Glutamatergic neuron (in vitro differentiated cells): Measurements from ENCODE around the gene TTLL9. TPM values are rescaled to one million over a fixed set of nuclear protein-coding genes. Genes with fewer than 3 reads are reported as not detected.

Experiments used
- DNase-seq: peaks from one replicate; pipeline ENCODE4 v3.0.0; 2022
- H3K27ac Mint-ChIP-seq: one replicate; pipeline ENCODE4 v1.8.0; 2020; ENCODE audit warnings: mild to moderate bottlenecking, mixed read lengths, inconsistent platforms; ENCODE audit not compliant: unreplicated experiment
- H3K27me3 Mint-ChIP-seq: one replicate; pipeline ENCODE4 v1.8.0; 2020; ENCODE audit warnings: mild to moderate bottlenecking, moderate library complexity, mixed read lengths, inconsistent platforms; ENCODE audit not compliant: unreplicated experiment
- H3K36me3 Mint-ChIP-seq: one replicate; pipeline ENCODE4 v1.8.0; 2020; ENCODE audit warnings: mild to moderate bottlenecking, mixed read lengths, inconsistent platforms; ENCODE audit not compliant: unreplicated experiment
- H3K4me1 Mint-ChIP-seq: one replicate; pipeline ENCODE4 v1.8.0; 2020; ENCODE audit warnings: mild to moderate bottlenecking, low read depth, mixed read lengths, inconsistent platforms; ENCODE audit not compliant: unreplicated experiment
- H3K4me3 Mint-ChIP-seq: one replicate; pipeline ENCODE4 v1.8.0; 2020; ENCODE audit warnings: mild to moderate bottlenecking, mixed read lengths, inconsistent platforms; ENCODE audit not compliant: unreplicated experiment
- H3K9me3 Mint-ChIP-seq: one replicate; pipeline ENCODE4 v1.8.0; 2020; ENCODE audit warnings: mild to moderate bottlenecking, moderate library complexity, mixed read lengths, inconsistent platforms; ENCODE audit not compliant: unreplicated experiment
- total RNA-seq: library from RNA; stranded (reverse); fragmentation: NEBNext Ultra II Directional; extraction: Animal tissue kit (Norgen Biotek cat#: 25700); gene quantifications from one replicate; pipeline ENCODE4 v1.2.1, GENCODE V29; 2021; ENCODE audit not compliant: unreplicated experiment
- TF ChIP-seq, protein P1 (sequence below): fragments of 200-600 bp; sonication (generic); IDR thresholded peaks from one replicate; pipeline ENCODE4 v1.5.0; 2021; ENCODE audit not compliant: partially characterized antibody, unreplicated experiment

The TTLL9 gene
- total RNA-seq, 1 donor from 2014 or later, result 1.5 TPM

DNA sequence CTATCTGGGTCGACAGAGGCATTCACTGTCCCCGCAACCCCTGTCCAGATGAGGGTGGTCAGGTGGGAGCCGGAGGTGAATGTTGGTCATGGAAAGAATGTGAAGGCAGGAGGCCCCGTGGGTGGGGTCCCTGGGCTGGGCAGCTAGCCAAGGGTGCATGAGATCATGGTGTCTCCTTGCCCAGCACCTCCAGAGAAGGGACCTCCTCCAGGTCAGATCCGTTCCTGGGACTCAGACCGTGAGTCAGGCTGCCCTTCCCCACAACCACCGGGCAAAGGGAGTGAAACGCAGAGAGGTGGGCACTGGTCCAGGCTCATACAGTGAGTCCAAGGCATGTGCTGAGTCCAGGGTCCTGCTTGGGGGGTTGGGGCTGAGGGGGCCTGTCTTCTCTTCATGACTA lies 28.5 kb upstream of the TTLL9 start:
- no peak overlapping the region for H3K4me3 Mint-ChIP-seq
- peaks cover 7% of the 10 kb centered on the region for H3K27me3 Mint-ChIP-seq
- peaks cover 4% of the 10 kb centered on the region for H3K9me3 Mint-ChIP-seq
- H3K36me3 Mint-ChIP-seq, result no peaks in the 10 kb centered on the region
- no peak overlapping the region for H3K27ac Mint-ChIP-seq
- no peak for DNase-seq
- TF ChIP-seq, protein P1, sequence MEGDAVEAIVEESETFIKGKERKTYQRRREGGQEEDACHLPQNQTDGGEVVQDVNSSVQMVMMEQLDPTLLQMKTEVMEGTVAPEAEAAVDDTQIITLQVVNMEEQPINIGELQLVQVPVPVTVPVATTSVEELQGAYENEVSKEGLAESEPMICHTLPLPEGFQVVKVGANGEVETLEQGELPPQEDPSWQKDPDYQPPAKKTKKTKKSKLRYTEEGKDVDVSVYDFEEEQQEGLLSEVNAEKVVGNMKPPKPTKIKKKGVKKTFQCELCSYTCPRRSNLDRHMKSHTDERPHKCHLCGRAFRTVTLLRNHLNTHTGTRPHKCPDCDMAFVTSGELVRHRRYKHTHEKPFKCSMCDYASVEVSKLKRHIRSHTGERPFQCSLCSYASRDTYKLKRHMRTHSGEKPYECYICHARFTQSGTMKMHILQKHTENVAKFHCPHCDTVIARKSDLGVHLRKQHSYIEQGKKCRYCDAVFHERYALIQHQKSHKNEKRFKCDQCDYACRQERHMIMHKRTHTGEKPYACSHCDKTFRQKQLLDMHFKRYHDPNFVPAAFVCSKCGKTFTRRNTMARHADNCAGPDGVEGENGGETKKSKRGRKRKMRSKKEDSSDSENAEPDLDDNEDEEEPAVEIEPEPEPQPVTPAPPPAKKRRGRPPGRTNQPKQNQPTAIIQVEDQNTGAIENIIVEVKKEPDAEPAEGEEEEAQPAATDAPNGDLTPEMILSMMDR, result no peak
- H3K4me1 Mint-ChIP-seq, result peaks cover 18% of the 10 kb centered on the region

- H3K4me3 Mint-ChIP-seq, result peak overlapping the region; percentile 11
- peaks cover 18% of the 10 kb centered on the region for H3K4me1 Mint-ChIP-seq
- peaks cover 5% of the 10 kb centered on the region for H3K9me3 Mint-ChIP-seq
- H3K36me3 Mint-ChIP-seq, result no peaks in the 10 kb centered on the region
- DNase-seq, result peak; percentile 87
- TF ChIP-seq, protein P1, result no peak
- H3K27me3 Mint-ChIP-seq, result peaks cover 7% of the 10 kb centered on the region
- H3K27ac Mint-ChIP-seq, result no peak overlapping the region
Observed at GRCh38 chr20:31842471-31843157, 27.8 kb upstream of the TTLL9 start.

GRCh38 chr20:31843288-31843687 lies 27.1 kb upstream of the TTLL9 start:
- Mint-ChIP-seq H3K4me3 (peak overlapping the region; percentile 19), H3K36me3 (no peaks in the 10 kb centered on the region), H3K27ac (no peak overlapping the region), H3K9me3 (peaks cover 6% of the 10 kb centered on the region), H3K4me1 (peaks cover 18% of the 10 kb centered on the region), H3K27me3 (peaks cover 9% of the 10 kb centered on the region)
- no peak for DNase-seq
- TF ChIP-seq, protein P1, result no peak

DNA sequence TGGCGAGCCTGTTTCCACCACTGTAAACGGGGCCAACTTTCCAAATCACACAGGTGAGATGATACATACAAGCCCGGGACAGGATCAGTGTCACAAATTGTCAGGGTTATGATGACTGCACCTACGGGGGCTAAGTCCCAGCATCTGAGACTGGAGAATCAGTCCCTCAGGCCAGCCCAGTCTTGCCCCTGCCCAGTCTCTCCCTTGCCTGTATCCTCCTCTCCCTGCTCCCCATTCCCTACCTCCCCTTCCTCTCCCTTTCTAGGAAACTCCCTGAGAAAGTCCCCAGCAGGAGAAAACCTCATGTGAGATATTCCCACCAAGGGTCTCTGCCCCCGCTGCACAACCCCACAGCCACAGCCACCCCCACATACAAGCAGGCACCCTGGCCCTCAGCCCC lies 26.6 kb upstream of the TTLL9 start:
- TF ChIP-seq, protein P1, result no peak
- peak overlapping the region; percentile 44 for H3K4me3 Mint-ChIP-seq

GRCh38 chr20:31844737-31845299 lies 25.6 kb upstream of the TTLL9 start:
- H3K4me1 Mint-ChIP-seq, result peaks cover 18% of the 10 kb centered on the region
- H3K36me3 Mint-ChIP-seq, result no peaks in the 10 kb centered on the region
- TF ChIP-seq, protein P1, result no peak
- no peak for DNase-seq
- no peak overlapping the region for H3K27ac Mint-ChIP-seq
- no peak overlapping the region for H3K4me3 Mint-ChIP-seq
- H3K27me3 Mint-ChIP-seq, result peaks cover 18% of the 10 kb centered on the region
- peaks cover 12% of the 10 kb centered on the region for H3K9me3 Mint-ChIP-seq

More for the DNA sequence above, 26.6 kb upstream of the TTLL9 start:
- peaks cover 13% of the 10 kb centered on the region for H3K27me3 Mint-ChIP-seq
- H3K27ac Mint-ChIP-seq, result no peak overlapping the region
- DNase-seq, result no peak
- H3K4me1 Mint-ChIP-seq, result peaks cover 18% of the 10 kb centered on the region
- peaks cover 7% of the 10 kb centered on the region for H3K9me3 Mint-ChIP-seq
- H3K36me3 Mint-ChIP-seq, result no peaks in the 10 kb centered on the region
